HG03025 (cell line): Measurements from ENCODE around the gene DCAF8L2.
"Not testable (repeated sequence)": the region's sequence is repeated elsewhere in the genome, so short reads cannot be mapped to it uniquely, and the experiment has no call there.

Source experiments
- ATAC-seq: cut with Tn5 transposase; IDR thresholded peaks from one replicate; pipeline ENCODE4 v1.9.1; 2021; ENCODE audit warnings: mild to moderate bottlenecking, moderate library complexity; ENCODE audit not compliant: unreplicated experiment, low FRiP score

DCAF8L2 gene

GRCh38 chrX:27674491-27674890, 84.3 kb downstream of the DCAF8L2 start:
- ATAC-seq: no peak

- ATAC-seq: no peak
Observed at GRCh38 chrX:27675493-27675892, 85.3 kb downstream of the DCAF8L2 start.

GRCh38 chrX:27679281-27679680, 89.1 kb downstream of the DCAF8L2 start:
- ATAC-seq: no peak

GRCh38 chrX:27680726-27681125, 90.6 kb downstream of the DCAF8L2 start:
- ATAC-seq: no peak

- peak; percentile 68 for ATAC-seq
Observed at GRCh38 chrX:27683566-27684208, 93.5 kb downstream of the DCAF8L2 start.

GRCh38 chrX:27694667-27695066, 104.5 kb downstream of the DCAF8L2 start:
- no peak for ATAC-seq

GRCh38 chrX:27706526-27706925, 116.4 kb downstream of the DCAF8L2 start:
- ATAC-seq: no peak

- no peak for ATAC-seq
Observed at GRCh38 chrX:27715610-27716009, 125.5 kb downstream of the DCAF8L2 start.

- no peak for ATAC-seq
Observed at GRCh38 chrX:27728291-27728690, 138.1 kb downstream of the DCAF8L2 start.

- ATAC-seq: no peak
Observed at GRCh38 chrX:27731962-27732361, 141.8 kb downstream of the DCAF8L2 start.

- ATAC-seq: no peak
Observed at GRCh38 chrX:27735914-27736313, 145.8 kb downstream of the DCAF8L2 start.

GRCh38 chrX:27740933-27741332, 150.8 kb downstream of the DCAF8L2 start:
- no peak for ATAC-seq

- not testable (repeated sequence) for ATAC-seq
Observed at GRCh38 chrX:27743521-27743920, 153.4 kb downstream of the DCAF8L2 start.

- ATAC-seq: no peak
Observed at GRCh38 chrX:27746516-27746915, 156.4 kb downstream of the DCAF8L2 start.

GRCh38 chrX:27750298-27750697, 160.2 kb downstream of the DCAF8L2 start:
- not testable (repeated sequence) for ATAC-seq

GRCh38 chrX:27751976-27752375, 161.8 kb downstream of the DCAF8L2 start:
- ATAC-seq: no peak

GRCh38 chrX:27765718-27766117, 175.6 kb downstream of the DCAF8L2 start:
- ATAC-seq: no peak

GRCh38 chrX:27767387-27767786, 177.2 kb downstream of the DCAF8L2 start:
- ATAC-seq: no peak

- ATAC-seq: no peak
Observed at GRCh38 chrX:27775984-27776383, 185.8 kb downstream of the DCAF8L2 start.

- ATAC-seq: no peak
Observed at GRCh38 chrX:27796640-27797257, 206.6 kb downstream of the DCAF8L2 start.

- no peak for ATAC-seq
Observed at GRCh38 chrX:27797575-27797974, 207.4 kb downstream of the DCAF8L2 start.
